K562 (cell line): Measurements from ENCODE around the gene PEX7. TPM values are rescaled to one million over a fixed set of nuclear protein-coding genes. Genes with fewer than 3 reads are reported as not detected.

ENCODE experiments used
- CEBPG ChIP-seq, 3 experiments: fragments of 200-800 bp in 1 of 3; sonication (Bioruptor generic) in 1 of 3; sonication (generic) in 1 of 3; formaldehyde crosslinking in 1 of 3; IDR thresholded peaks in 2 of 3; conservative IDR thresholded peaks in 1 of 3; 2 replicates each; pipeline versions ENCODE4 v1.6.1 to v1.8.0; 2016 to 2022; ENCODE audit warnings: missing compliant biosample characterization in 2 of 3, missing genetic modification characterization in 2 of 3, mild to moderate bottlenecking in 1 of 3, missing genetic modification reagents in 1 of 3
- CHD7 ChIP-seq: fragments of 200-600 bp; sonication (generic); IDR thresholded peaks from one replicate; pipeline ENCODE4 v1.6.1; 2012; ENCODE audit warnings: mild to moderate bottlenecking, low read depth, low read length, inconsistent platforms
- EP300 ChIP-seq: IDR thresholded peaks from 2 replicates; pipeline ENCODE4 v1.6.1; 2012; ENCODE audit warnings: low read length, improper control_type of control experiment
- FOXJ3 ChIP-seq: sonication (generic); formaldehyde crosslinking; IDR thresholded peaks from 2 replicates; pipeline ENCODE4 v1.4.0; 2020; ENCODE audit warnings: mild to moderate bottlenecking, missing genetic modification reagents
- IRF9 ChIP-seq: fragments of 450-650 bp; IDR thresholded peaks from 2 replicates; pipeline ENCODE4 v1.6.1; 2016; ENCODE audit warnings: missing biosample characterization, missing genetic modification characterization
- NR2C2 ChIP-seq, 2 experiments: fragments of 200-800 bp in 1 of 2; sonication (Bioruptor generic) in 1 of 2; sonication (generic) in 1 of 2; formaldehyde crosslinking in 1 of 2; IDR thresholded peaks; 2 replicates each; pipeline versions ENCODE4 v1.6.1 to v1.8.0; 2016 to 2022; ENCODE audit warnings: mild to moderate bottlenecking in 1 of 2, missing compliant biosample characterization in 1 of 2, missing genetic modification characterization in 1 of 2, missing genetic modification reagents in 1 of 2
- PPARD ChIP-seq: fragments of 250-450 bp; sonication (Bioruptor Pico); IDR thresholded peaks from 2 replicates; pipeline ENCODE4 v1.8.0; 2022; ENCODE audit warnings: inconsistent platforms, mild to moderate bottlenecking, moderate library complexity
- RBM15 ChIP-seq: fragments of 200-400 bp; formaldehyde crosslinking; IDR thresholded peaks from 2 replicates; pipeline ENCODE4 v1.6.1; 2018; ENCODE audit warnings: mild to moderate bottlenecking, low read length, moderate library complexity; ENCODE audit not compliant: insufficient read depth
- ZC3H11A ChIP-seq: IDR thresholded peaks from 2 replicates; pipeline ENCODE4 v1.6.1; 2012; ENCODE audit warnings: low read depth, low read length, improper control_type of control experiment
- ZNF197 ChIP-seq: fragments of 200-800 bp; sonication (Bioruptor generic); IDR thresholded peaks from 2 replicates; pipeline ENCODE4 v1.6.1; 2016; ENCODE audit warnings: low read depth, missing genetic modification characterization, missing compliant biosample characterization
- ZNF224 ChIP-seq: sonication (generic); formaldehyde crosslinking; IDR thresholded peaks from 2 replicates; pipeline ENCODE4 v1.8.0; 2022; ENCODE audit warnings: mild to moderate bottlenecking, missing genetic modification reagents
- ZNF561 ChIP-seq: fragments of 450-650 bp; formaldehyde crosslinking; conservative IDR thresholded peaks from 2 replicates; pipeline ENCODE4 v1.4.0; 2020; ENCODE audit warnings: mild to moderate bottlenecking, moderate library complexity
- ZNF668 ChIP-seq: fragments of 250-450 bp; sonication (Bioruptor Pico); IDR thresholded peaks from 2 replicates; pipeline ENCODE4 v1.8.0; 2022; ENCODE audit warnings: mild to moderate bottlenecking, inconsistent platforms
- ZNF699 ChIP-seq: fragments of 250-450 bp; sonication (Bioruptor Pico); IDR thresholded peaks from 2 replicates; pipeline ENCODE4 v1.8.0; 2021; ENCODE audit warnings: mild to moderate bottlenecking, moderate library complexity; ENCODE audit not compliant: insufficient replicate concordance
- ZNF780A ChIP-seq: fragments of 250-450 bp; sonication (Bioruptor Pico); IDR thresholded peaks from 2 replicates; pipeline ENCODE4 v1.5.0; 2021; ENCODE audit warnings: mild to moderate bottlenecking
- polyA plus RNA-seq, 8 experiments: library from polyadenylated mRNA; depleted of rRNA in 4 of 8; stranded (reverse) in 5 of 8; unstranded in 3 of 8; fragments of >200 nt; fragmentation: Nextera tagmentation in 2 of 8; fragmentation: Illumina TruSeq in 1 of 8; extraction: Ambion mirVana in 2 of 8; extraction: Trizol in 1 of 8; gene quantifications; 2 replicates each; pipeline versions ENCODE4 v1.2.1 to v1.2.3, GENCODE V29; 2011 to 2014; ENCODE audit warnings: inconsistent platforms in 1 of 8, missing spikeins in 1 of 8
- total RNA-seq, 7 experiments: library from RNA; depleted of rRNA in 6 of 7; stranded (reverse); fragments of >200 nt in 6 of 7; fragmentation: Illumina TruSeq in 2 of 7; extraction: Trizol in 2 of 7; gene quantifications; 2 replicates each; pipeline versions ENCODE4 v1.2.1 to v1.2.3, GENCODE V29; 2011 to 2021; ENCODE audit warnings: low replicate concordance in 1 of 7

Gene PEX7
- total and polyA plus RNA-seq, 9 of the 15 experiments (the other 6 are each of a cell fraction or from before 2014, with no cell fraction given), result 1.6 to 12.9 (median 9.1) TPM

GRCh38 chr6:136822376-136823127 is at the start of gene PEX7 (continued):
- TF ChIP-seq CHD7, result no peak
- TF ChIP-seq FOXJ3 (CRISPR knock-in tag), result no peak
- no peak for TF ChIP-seq ZNF561
- TF ChIP-seq CEBPG (CRISPR knock-in tag; IDR thresholded peaks at IDR 0.05), result no peak
- no peak for TF ChIP-seq CEBPG (tag; conservative IDR thresholded peaks at IDR 0.05 in 1 of 2, IDR thresholded peaks at IDR 0.05 in 1 of 2)
- TF ChIP-seq ZNF668 (CRISPR knock-in tag), result no peak
- no peak for TF ChIP-seq RBM15
- TF ChIP-seq ZNF780A, result no peak
- TF ChIP-seq EP300, result no peak
- TF ChIP-seq PPARD (CRISPR knock-in tag), result no peak
- TF ChIP-seq ZNF197 (CRISPR knock-in tag), result peak; percentile 65; the same call in 1 of the 2 replicates
- no peak for TF ChIP-seq ZNF224 (CRISPR knock-in tag)
- no peak for TF ChIP-seq ZC3H11A
- TF ChIP-seq ZNF699, result no peak
- TF ChIP-seq NR2C2 (CRISPR knock-in tag; IDR thresholded peaks at IDR 0.05), result peak; percentile 28; the same call in 1 of the 2 replicates
- peak; percentile 83 for TF ChIP-seq NR2C2 (tag; IDR thresholded peaks at IDR 0.05)
- no peak for TF ChIP-seq IRF9
